SK-N-SH (cell line): ENCODE measurements around the gene G2E3.

Experiments
- ELF1 ChIP-seq: IDR thresholded peaks from 2 replicates; pipeline ENCODE4 v1.4.0; 2012
- EP300 ChIP-seq, 2 experiments: IDR thresholded peaks; 2 replicates each; pipeline versions ENCODE4 v1.4.0 to v1.6.1; 2012; ENCODE audit warnings: borderline replicate concordance in 1 of 2, low read depth in 1 of 2, low read length in 1 of 2
- EZH2phosphoT487 ChIP-seq: fragments of 200-600 bp; sonication (generic); IDR thresholded peaks from 2 replicates; pipeline ENCODE4 v1.6.1; 2017; ENCODE audit warnings: low read depth, mixed run types, mild to moderate bottlenecking, antibody characterized with exemption, moderate library complexity, borderline replicate concordance
- GATA2 ChIP-seq: sonication (generic); formaldehyde crosslinking; IDR thresholded peaks from 2 replicates; pipeline ENCODE4 v1.5.0; 2020; ENCODE audit warnings: mild to moderate bottlenecking, missing genetic modification reagents
- JUND ChIP-seq: IDR thresholded peaks from 2 replicates; pipeline ENCODE4 v1.4.0; 2012
- NFIC ChIP-seq: IDR thresholded peaks from 2 replicates; pipeline ENCODE4 v1.4.0; 2012; ENCODE audit warnings: borderline replicate concordance
- SMC3 ChIP-seq: IDR thresholded peaks from 2 replicates; pipeline ENCODE4 v1.6.1; 2012; ENCODE audit warnings: low read depth, low read length, improper control_type of control experiment
- TAF1 ChIP-seq: IDR thresholded peaks from 2 replicates; pipeline ENCODE4 v1.6.1; 2012; ENCODE audit warnings: low read depth, mild to moderate bottlenecking, low read length, moderate library complexity, borderline replicate concordance
- YY1 ChIP-seq: IDR thresholded peaks from 2 replicates; pipeline ENCODE4 v1.4.0; 2012; ENCODE audit warnings: low read depth, mild to moderate bottlenecking
- TF ChIP-seq, protein P1 (sequence below): fragments of 200-600 bp; sonication (generic); IDR thresholded peaks from 2 replicates; pipeline ENCODE4 v1.6.1; 2017; ENCODE audit warnings: antibody characterized with exemption, mild to moderate bottlenecking, moderate library complexity
- TF ChIP-seq, protein P2 (sequence below): fragments of 150-350 bp; IDR thresholded peaks from 2 replicates; pipeline ENCODE4 v1.6.1; 2017; ENCODE audit warnings: antibody characterized with exemption, low read length, low read depth, borderline replicate concordance

DNA sequence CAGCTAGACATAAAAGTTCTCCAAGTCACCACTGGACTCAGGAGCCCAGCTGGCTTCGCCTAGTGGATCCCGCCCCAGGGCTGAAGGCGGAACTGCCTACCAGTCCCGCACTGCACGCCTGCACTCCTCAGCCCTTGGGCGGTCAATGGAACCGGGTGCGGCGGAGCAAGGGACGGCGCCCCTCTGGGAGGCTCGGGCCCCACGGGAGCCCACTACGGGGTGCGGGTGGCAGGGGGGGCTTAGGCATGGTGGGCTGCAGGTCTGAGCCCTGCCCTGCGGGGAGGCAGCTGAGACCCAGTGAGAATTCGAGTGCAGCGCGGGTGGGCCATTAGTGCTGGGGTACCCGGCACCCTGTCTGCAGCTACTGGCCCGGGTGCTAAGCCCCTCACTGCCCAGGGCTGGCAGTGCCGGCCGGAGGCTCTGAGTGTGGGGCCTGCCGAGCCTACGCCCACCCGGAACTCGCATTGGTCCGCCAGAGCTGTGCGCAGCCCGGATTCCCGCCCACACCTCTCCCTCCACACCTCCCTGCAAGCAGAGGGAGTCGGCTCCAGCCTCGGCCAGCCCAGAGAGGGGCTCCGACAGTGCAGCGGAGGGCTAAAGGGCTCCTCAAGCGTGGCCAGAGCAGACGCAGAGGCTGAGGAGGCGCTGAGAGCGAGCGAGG lies 11.4 kb upstream of the G2E3 start:
- TF ChIP-seq JUND (no peak), TAF1 (no peak), GATA2 (no peak), ELF1 (no peak), EP300 (IDR thresholded peaks at IDR 0.05; ENCODE audit: borderline replicate concordance in 1 of 2, low read depth in 1 of 2, low read length in 1 of 2) (no peak), NFIC (no peak), SMC3 (no peak), YY1 (no peak), EZH2phosphoT487 (no peak)
- TF ChIP-seq, protein P1, sequence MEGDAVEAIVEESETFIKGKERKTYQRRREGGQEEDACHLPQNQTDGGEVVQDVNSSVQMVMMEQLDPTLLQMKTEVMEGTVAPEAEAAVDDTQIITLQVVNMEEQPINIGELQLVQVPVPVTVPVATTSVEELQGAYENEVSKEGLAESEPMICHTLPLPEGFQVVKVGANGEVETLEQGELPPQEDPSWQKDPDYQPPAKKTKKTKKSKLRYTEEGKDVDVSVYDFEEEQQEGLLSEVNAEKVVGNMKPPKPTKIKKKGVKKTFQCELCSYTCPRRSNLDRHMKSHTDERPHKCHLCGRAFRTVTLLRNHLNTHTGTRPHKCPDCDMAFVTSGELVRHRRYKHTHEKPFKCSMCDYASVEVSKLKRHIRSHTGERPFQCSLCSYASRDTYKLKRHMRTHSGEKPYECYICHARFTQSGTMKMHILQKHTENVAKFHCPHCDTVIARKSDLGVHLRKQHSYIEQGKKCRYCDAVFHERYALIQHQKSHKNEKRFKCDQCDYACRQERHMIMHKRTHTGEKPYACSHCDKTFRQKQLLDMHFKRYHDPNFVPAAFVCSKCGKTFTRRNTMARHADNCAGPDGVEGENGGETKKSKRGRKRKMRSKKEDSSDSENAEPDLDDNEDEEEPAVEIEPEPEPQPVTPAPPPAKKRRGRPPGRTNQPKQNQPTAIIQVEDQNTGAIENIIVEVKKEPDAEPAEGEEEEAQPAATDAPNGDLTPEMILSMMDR: no peak
- TF ChIP-seq, protein P2, sequence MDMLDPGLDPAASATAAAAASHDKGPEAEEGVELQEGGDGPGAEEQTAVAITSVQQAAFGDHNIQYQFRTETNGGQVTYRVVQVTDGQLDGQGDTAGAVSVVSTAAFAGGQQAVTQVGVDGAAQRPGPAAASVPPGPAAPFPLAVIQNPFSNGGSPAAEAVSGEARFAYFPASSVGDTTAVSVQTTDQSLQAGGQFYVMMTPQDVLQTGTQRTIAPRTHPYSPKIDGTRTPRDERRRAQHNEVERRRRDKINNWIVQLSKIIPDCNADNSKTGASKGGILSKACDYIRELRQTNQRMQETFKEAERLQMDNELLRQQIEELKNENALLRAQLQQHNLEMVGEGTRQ: no peak
